Osteoblast (primary cell): ENCODE measurements around the gene SLC15A2. TPM values are rescaled to one million over a fixed set of nuclear protein-coding genes. Genes with fewer than 3 reads are reported as not detected.
"Not testable (repeated sequence)": the region's sequence is repeated elsewhere in the genome, so short reads cannot be mapped to it uniquely, and the experiment has no call there.

ENCODE experiments used
- DNase-seq: peaks from one replicate; pipeline ENCODE4 v3.0.0; 2011; ENCODE audit warnings: low spot score, mixed read lengths; ENCODE audit not compliant: insufficient read length; ENCODE audit errors: missing footprints
- H2AFZ ChIP-seq: 2 replicates; pipeline ENCODE4 v1.6.0; 2011; ENCODE audit warnings: mild to moderate bottlenecking, low read length
- H3K27ac ChIP-seq: 2 replicates; pipeline ENCODE4 v1.5.1; 2011; ENCODE audit warnings: mild to moderate bottlenecking, low read depth, low read length, moderate library complexity
- H3K27me3 ChIP-seq: 2 replicates; pipeline ENCODE4 v1.6.0; 2012; ENCODE audit warnings: mild to moderate bottlenecking, control low read depth, inconsistent platforms, low read length, moderate library complexity; ENCODE audit not compliant: insufficient read depth
- H3K36me3 ChIP-seq: 2 replicates; pipeline ENCODE4 v1.5.1; 2011; ENCODE audit warnings: mild to moderate bottlenecking, low read length, control low read depth, moderate library complexity; ENCODE audit not compliant: insufficient read depth
- H3K4me1 ChIP-seq: 2 replicates; pipeline ENCODE4 v1.5.1; 2011; ENCODE audit warnings: mild to moderate bottlenecking, low read length, control low read depth, moderate library complexity; ENCODE audit not compliant: insufficient read depth
- H3K4me2 ChIP-seq: 2 replicates; pipeline ENCODE4 v1.6.0; 2011; ENCODE audit warnings: mild to moderate bottlenecking, low read length; ENCODE audit not compliant: insufficient read depth
- H3K4me3 ChIP-seq: fragments of 200-600 bp; sonication (generic); 3 replicates; pipeline ENCODE4 v1.5.1; 2012; ENCODE audit warnings: mild to moderate bottlenecking, low read length, inconsistent platforms; ENCODE audit not compliant: insufficient read depth
- H3K79me2 ChIP-seq: 2 replicates; pipeline ENCODE4 v1.6.0; 2012; ENCODE audit warnings: mild to moderate bottlenecking, low read length, control low read depth, inconsistent platforms; ENCODE audit not compliant: insufficient read depth
- H3K9me3 ChIP-seq: 2 replicates; pipeline ENCODE4 v1.5.1; 2011; ENCODE audit warnings: low read depth, low read length, control low read depth
- H4K20me1 ChIP-seq: 2 replicates; pipeline ENCODE4 v1.6.0; 2012; ENCODE audit warnings: mild to moderate bottlenecking, low read length, control low read depth; ENCODE audit not compliant: insufficient read depth
- CTCF ChIP-seq: IDR thresholded peaks from 2 replicates; pipeline ENCODE4 v1.5.1; 2011; ENCODE audit warnings: mild to moderate bottlenecking, low read depth, low read length, moderate library complexity; ENCODE audit errors: extremely low read depth
- total RNA-seq: library from RNA; depleted of rRNA; stranded (reverse); fragments of >200 nt; gene quantifications from 2 replicates; pipeline ENCODE4 v1.2.3, GENCODE V29; 2012

SLC15A2 gene
- total RNA-seq, 1 donor, result under 0.01 TPM

GRCh38 chr3:121926380-121926779 lies 32.2 kb downstream of the SLC15A2 start:
- Histone ChIP-seq H3K27ac (no peak overlapping the region), H4K20me1 (no peaks in the 10 kb centered on the region), H3K4me1 (no peaks in the 10 kb centered on the region), H2AFZ (no peak overlapping the region), H3K4me2 (no peak overlapping the region), H3K27me3 (no peaks in the 10 kb centered on the region), H3K79me2 (no peaks in the 10 kb centered on the region), H3K36me3 (no peaks in the 10 kb centered on the region), H3K9me3 (no peaks in the 10 kb centered on the region), H3K4me3 (no peak overlapping the region)
- DNase-seq, result no peak
- no peak for TF ChIP-seq CTCF

- H3K9me3 ChIP-seq, DNase-seq, H2AFZ ChIP-seq, H3K36me3 ChIP-seq, H4K20me1 ChIP-seq, H3K4me2 ChIP-seq, H3K4me1 ChIP-seq, H3K27me3 ChIP-seq, H3K79me2 ChIP-seq, H3K27ac ChIP-seq, H3K4me3 ChIP-seq: not testable (repeated sequence)
Observed at GRCh38 chr3:121938141-121938855, 44.1 kb downstream of the SLC15A2 start.

- Histone ChIP-seq H2AFZ (no peak overlapping the region), H3K27me3 (no peaks in the 10 kb centered on the region), H3K4me1 (no peaks in the 10 kb centered on the region), H3K36me3 (no peaks in the 10 kb centered on the region), H3K4me3 (no peak overlapping the region), H3K9me3 (no peaks in the 10 kb centered on the region), H3K79me2 (no peaks in the 10 kb centered on the region), H4K20me1 (no peaks in the 10 kb centered on the region), H3K27ac (no peak overlapping the region), H3K4me2 (no peak overlapping the region)
- DNase-seq, result no peak
- no peak for TF ChIP-seq CTCF
Observed at GRCh38 chr3:121941592-121941991, 47.4 kb downstream of the SLC15A2 start.

- Histone ChIP-seq H4K20me1 (no peaks in the 10 kb centered on the region), H3K79me2 (no peaks in the 10 kb centered on the region), H3K9me3 (no peaks in the 10 kb centered on the region), H3K4me1 (no peaks in the 10 kb centered on the region), H3K27me3 (no peaks in the 10 kb centered on the region), H3K27ac (no peak overlapping the region), H2AFZ (no peak overlapping the region), H3K4me2 (no peak overlapping the region), H3K36me3 (no peaks in the 10 kb centered on the region), H3K4me3 (no peak overlapping the region)
- no peak for TF ChIP-seq CTCF
- DNase-seq, result peak; percentile 39
Observed at GRCh38 chr3:121942116-121942786, 48.0 kb downstream of the SLC15A2 start.
